ENCODE measurements around the gene RBP7. TPM values are rescaled to one million over a fixed set of nuclear protein-coding genes. Genes with fewer than 3 reads are reported as not detected.
A peak's percentile ranks its signal among the peaks of the same experiment; 100 is the strongest.

Gene RBP7
- total RNA-seq, 3 donors from 2014 or later: 37.5 to 285 (median 49.8) TPM

- no peak for DNase-seq (ENCODE audit: low spot score in 2 of 2)
- Histone ChIP-seq H3K27ac (peak overlapping the region in 1 of 2 donors; percentile 48), H3K27me3 (no peaks in the 10 kb centered on the region), H3K4me1 (no peaks in the 10 kb centered on the region), H3K9me3 (no peaks in the 10 kb centered on the region), H3K4me3 (no peak overlapping the region), H3K36me3 (no peaks in the 10 kb centered on the region)
- no peak for TF ChIP-seq POLR2AphosphoS5 (IDR thresholded peaks at IDR 0.05)
- no peak for TF ChIP-seq CTCF (IDR thresholded peaks at IDR 0.05)
- no peak for TF ChIP-seq POLR2A (IDR thresholded peaks at IDR 0.05)
- intact Hi-C loops (cut with DNase I; ENCODE audit: low total_unique reads): no loop called here
Observed at GRCh38 chr1:9984253-9984652, 12.8 kb upstream of the RBP7 start.

- TF ChIP-seq CTCF (IDR thresholded peaks at IDR 0.05) (no peak), POLR2A (IDR thresholded peaks at IDR 0.05) (no peak), POLR2AphosphoS5 (IDR thresholded peaks at IDR 0.05) (no peak)
- no peak for DNase-seq (ENCODE audit: low spot score in 2 of 2)
- Histone ChIP-seq H3K36me3 (no peaks in the 10 kb centered on the region), H3K9me3 (no peaks in the 10 kb centered on the region), H3K4me3 (no peak overlapping the region), H3K27me3 (no peaks in the 10 kb centered on the region), H3K27ac (peak overlapping the region in 1 of 2 donors; percentile 55), H3K4me1 (no peaks in the 10 kb centered on the region)
- intact Hi-C loops (cut with DNase I; ENCODE audit: low total_unique reads): no loop called here
Observed at GRCh38 chr1:9985001-9985400, 12.0 kb upstream of the RBP7 start.

GRCh38 chr1:9989773-9990172, 7.3 kb upstream of the RBP7 start:
- H3K4me3 ChIP-seq: no peak overlapping the region
- H3K4me1 ChIP-seq: no peaks in the 10 kb centered on the region
- no peaks in the 10 kb centered on the region for H3K9me3 ChIP-seq
- DNase-seq (ENCODE audit: low spot score in 2 of 2): no peak
- intact Hi-C loops (cut with DNase I; ENCODE audit: low total_unique reads): no loop called here
- TF ChIP-seq POLR2AphosphoS5 (IDR thresholded peaks at IDR 0.05): no peak
- no peak for TF ChIP-seq POLR2A (IDR thresholded peaks at IDR 0.05)
- TF ChIP-seq CTCF (IDR thresholded peaks at IDR 0.05): no peak
- H3K27ac ChIP-seq: peak overlapping the region in 1 of 2 donors; percentile 69
- no peaks in the 10 kb centered on the region for H3K36me3 ChIP-seq
- H3K27me3 ChIP-seq: no peaks in the 10 kb centered on the region

- no peak for DNase-seq (ENCODE audit: low spot score in 2 of 2)
- peak overlapping the region in 1 of 2 donors; percentile 69 for H3K27ac ChIP-seq
- no peak overlapping the region for H3K4me3 ChIP-seq
- intact Hi-C loops (cut with DNase I; ENCODE audit: low total_unique reads): no loop called here
- H3K9me3 ChIP-seq: no peaks in the 10 kb centered on the region
- H3K4me1 ChIP-seq: no peaks in the 10 kb centered on the region
- H3K36me3 ChIP-seq: no peaks in the 10 kb centered on the region
- TF ChIP-seq POLR2AphosphoS5 (IDR thresholded peaks at IDR 0.05) (no peak), CTCF (IDR thresholded peaks at IDR 0.05) (no peak), POLR2A (IDR thresholded peaks at IDR 0.05) (no peak)
- H3K27me3 ChIP-seq: no peaks in the 10 kb centered on the region
Observed at GRCh38 chr1:9990944-9991343, 6.1 kb upstream of the RBP7 start.

- peak overlapping the region in 1 of 2 donors; percentile 48 for H3K27ac ChIP-seq
- H3K36me3 ChIP-seq: no peaks in the 10 kb centered on the region
- H3K4me3 ChIP-seq: no peak overlapping the region
- DNase-seq (ENCODE audit: low spot score in 2 of 2): no peak
- H3K9me3 ChIP-seq: no peaks in the 10 kb centered on the region
- TF ChIP-seq CTCF (IDR thresholded peaks at IDR 0.05) (no peak), POLR2A (IDR thresholded peaks at IDR 0.05) (no peak), POLR2AphosphoS5 (IDR thresholded peaks at IDR 0.05) (no peak)
- no peaks in the 10 kb centered on the region for H3K4me1 ChIP-seq
- intact Hi-C loops (cut with DNase I; ENCODE audit: low total_unique reads): no loop called here
- peaks cover 0 to 4% of the 10 kb centered on the region in 2 donors for H3K27me3 ChIP-seq
Observed at GRCh38 chr1:9992910-9993309, 4.1 kb upstream of the RBP7 start.
